ENCODE results near the gene ZBTB4.

DNA sequence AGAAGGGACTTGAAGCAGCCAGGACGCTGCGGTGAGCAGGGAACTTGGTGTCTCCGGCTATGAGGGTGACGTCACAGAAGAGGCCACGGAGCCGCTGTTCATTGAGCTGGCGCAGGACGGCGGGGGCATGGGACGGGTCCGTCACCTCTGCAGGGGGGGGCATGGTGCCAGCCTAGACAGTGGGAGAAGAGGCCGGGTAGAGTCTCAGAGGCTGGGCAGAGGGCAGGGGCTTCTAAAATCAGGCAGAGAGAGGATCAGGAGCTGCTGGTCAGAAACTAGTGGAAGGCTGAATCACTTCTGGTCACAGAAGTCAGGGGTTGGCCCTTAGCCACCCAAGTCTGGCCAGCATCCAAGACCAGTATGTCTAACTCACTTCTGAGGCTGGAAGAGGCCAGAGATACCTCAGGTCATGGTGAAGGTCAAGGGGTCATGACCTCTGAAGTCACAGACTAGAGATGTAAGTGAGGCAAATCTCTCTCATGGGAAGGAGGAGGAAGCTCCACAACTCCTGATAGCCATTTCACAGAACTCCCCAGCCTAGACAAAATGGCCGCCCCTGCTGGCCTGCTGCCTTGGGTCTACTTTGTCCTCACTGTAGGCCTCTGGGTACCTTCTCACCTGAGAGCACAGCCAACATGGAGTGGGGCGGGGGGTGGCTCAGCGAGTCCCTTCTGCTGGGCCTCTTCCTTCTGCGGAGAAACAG is 12.6 kb downstream of the ZBTB4 start:
- TF ChIP-seq POLR2AphosphoS5 (IDR thresholded peaks at IDR 0.05; ENCODE audit: low read depth), result no peak
- no peak for TF ChIP-seq EZH2 (IDR thresholded peaks at IDR 0.05; ENCODE audit: low read depth, unreplicated experiment)
- TF ChIP-seq EZH2phosphoT487 (IDR thresholded peaks at IDR 0.05; ENCODE audit: unreplicated experiment), result no peak
- TF ChIP-seq CTCF (conservative IDR thresholded peaks at IDR 0.05; ENCODE audit: low read depth in 2 of 2), result no peak
- no peak for TF ChIP-seq CREB1 (CRISPR knock-in tag; IDR thresholded peaks at IDR 0.05; ENCODE audit: low read depth)
- TF ChIP-seq ZNF331 (CRISPR knock-in tag; IDR thresholded peaks at IDR 0.05; ENCODE audit: low read depth), result no peak
- no peak for TF ChIP-seq NANOG (IDR thresholded peaks at IDR 0.05; ENCODE audit: borderline replicate concordance)
- no peak for TF ChIP-seq REST (IDR thresholded peaks at IDR 0.05; ENCODE audit: unreplicated experiment)
- TF ChIP-seq ETS1 (IDR thresholded peaks at IDR 0.05), result no peak
- no peak for TF ChIP-seq JUNB (IDR thresholded peaks at IDR 0.05; ENCODE audit: unreplicated experiment)
